PC-3 (cell line): ENCODE data around the gene SMG7. TPM values are rescaled to one million over a fixed set of nuclear protein-coding genes. Genes with fewer than 3 reads are reported as not detected.

Source experiments
- ATAC-seq: fragments of 200-7000 bp; cut with Tn5 transposase; 2 replicates; pipeline ENCODE4 v1.9.1; 2020; ENCODE audit warnings: mild to moderate bottlenecking, moderate library complexity
- BruUV-seq: library from RNA; stranded (reverse); fragments of 400-500 nt; replicated peaks from 2 replicates; lab custom pipeline; 2021; lab: Mats Ljungman, UMichigan
- CTCF ChIA-PET: fragments of 300-600 bp; sonication (Branson Sonifier 250); formaldehyde crosslinking; loops from one replicate; lab custom pipeline; 2022; ENCODE audit warnings: antibody characterized with exemption; lab: Charles Lee
- POLR2A ChIA-PET: fragments of 300-600 bp; sonication (Branson Sonifier 250); formaldehyde crosslinking; loops from one replicate; lab custom pipeline; 2022; ENCODE audit warnings: antibody characterized with exemption; ENCODE audit not compliant: unreplicated experiment; lab: Charles Lee
- DNase-seq: peaks from one replicate; pipeline ENCODE4 v3.0.0-alpha.2; 2015
- H2AFZ ChIP-seq: fragments of 300-600 bp; sonication (generic); 2 replicates; pipeline ENCODE4 v1.6.0; 2016; ENCODE audit warnings: antibody characterized with exemption, low read length
- H3F3A ChIP-seq: fragments of 300-600 bp; sonication (generic); one replicate; pipeline ENCODE4 v1.6.0; 2017; ENCODE audit warnings: antibody characterized with exemption, low read length, control low read depth, mild to moderate bottlenecking; ENCODE audit not compliant: unreplicated experiment
- H3K27ac ChIP-seq: fragments of 300-600 bp; sonication (generic); 2 replicates; pipeline ENCODE4 v1.5.1; 2016; ENCODE audit warnings: mild to moderate bottlenecking, low read length
- H3K27me3 ChIP-seq: fragments of 300-600 bp; sonication (generic); 2 replicates; pipeline ENCODE4 v1.6.1; 2016; ENCODE audit warnings: low read length, mixed read lengths
- H3K36me3 ChIP-seq: fragments of 300-600 bp; sonication (generic); 2 replicates; pipeline ENCODE4 v1.6.1; 2016; ENCODE audit warnings: low read depth, mixed run types, low read length, mixed read lengths
- H3K4me1 ChIP-seq: fragments of 300-600 bp; sonication (generic); 2 replicates; pipeline ENCODE4 v1.5.1; 2016; ENCODE audit warnings: low read length; ENCODE audit not compliant: insufficient read depth
- H3K4me2 ChIP-seq: fragments of 300-600 bp; sonication (generic); 2 replicates; pipeline ENCODE4 v1.6.0; 2016; ENCODE audit warnings: low read length
- H3K4me3 ChIP-seq: fragments of 300-600 bp; sonication (generic); 2 replicates; pipeline ENCODE4 v1.5.1; 2016; ENCODE audit warnings: mild to moderate bottlenecking, low read length, mixed read lengths
- H3K79me2 ChIP-seq: fragments of 300-600 bp; sonication (generic); 2 replicates; pipeline ENCODE4 v1.6.1; 2017; ENCODE audit warnings: low read length, mixed read lengths
- H3K9ac ChIP-seq: fragments of 300-600 bp; sonication (generic); 2 replicates; pipeline ENCODE4 v1.6.0; 2016; ENCODE audit warnings: mild to moderate bottlenecking, low read length
- H3K9me2 ChIP-seq: fragments of 300-600 bp; sonication (generic); replicated peaks from 2 replicates; pipeline ENCODE4 v1.6.1; 2016; ENCODE audit warnings: mixed run types, low read length, mixed read lengths
- H3K9me3 ChIP-seq: fragments of 300-600 bp; sonication (generic); 2 replicates; pipeline ENCODE4 v1.6.1; 2016; ENCODE audit warnings: low read length, mixed read lengths
- H4K20me1 ChIP-seq: fragments of 300-600 bp; sonication (generic); 2 replicates; pipeline ENCODE4 v1.6.1; 2016; ENCODE audit warnings: low read length, mixed read lengths
- CTCF ChIP-seq: fragments of 300-600 bp; sonication (generic); conservative IDR thresholded peaks from 2 replicates; pipeline ENCODE4 v1.5.1; 2017; ENCODE audit warnings: antibody characterized with exemption, low read depth, mild to moderate bottlenecking, low read length
- EZH2 ChIP-seq: fragments of 300-600 bp; sonication (generic); IDR thresholded peaks from one replicate; pipeline ENCODE4 v1.6.1; 2017; ENCODE audit warnings: antibody characterized with exemption, mild to moderate bottlenecking, low read length; ENCODE audit not compliant: unreplicated experiment
- EZH2phosphoT487 ChIP-seq: fragments of 300-600 bp; sonication (generic); IDR thresholded peaks from 2 replicates; pipeline ENCODE4 v1.6.1; 2018; ENCODE audit warnings: mild to moderate bottlenecking, antibody characterized with exemption, low read length, borderline replicate concordance
- intact Hi-C: fragments of 100-400 bp; cut with micrococcal nuclease; formaldehyde crosslinking; loops from 2 replicates; pipeline ENCODE4 v1.9.0; 2023
- total RNA-seq: library from RNA; depleted of rRNA; stranded (reverse); fragments of >200 nt; gene quantifications from 2 replicates; pipeline ENCODE4 v1.2.3, GENCODE V29; 2014

The SMG7 gene
- total RNA-seq, 1 experiment from 2014 or later, result 25.5 TPM

- no peak overlapping the region for H3K4me3 ChIP-seq
- 0 out of 2 replicates have a peak overlapping the region, but pooled peaks have one; percentile 26 for H2AFZ ChIP-seq
- H3K4me2 ChIP-seq, result no peak overlapping the region
- H3F3A ChIP-seq, result peaks cover 3% of the 10 kb centered on the region
- no peaks in the 10 kb centered on the region for H3K9me3 ChIP-seq
- ChIA-PET CTCF (no interaction called here), POLR2A (no interaction called here)
- H3K79me2 ChIP-seq, result no peaks in the 10 kb centered on the region
- BruUV-seq, result no TSS peak
- H3K4me1 ChIP-seq, result peaks cover 28% of the 10 kb centered on the region
- intact Hi-C loops, result no loop called here
- no peak overlapping the region for H3K9ac ChIP-seq
- H3K27ac ChIP-seq, result no peak overlapping the region
- TF ChIP-seq EZH2 (no peak), CTCF (no peak), EZH2phosphoT487 (no peak)
- DNase-seq (peak; percentile 46), ATAC-seq (no peak)
- no peaks in the 10 kb centered on the region for H3K9me2 ChIP-seq
- H4K20me1 ChIP-seq, result no peaks in the 10 kb centered on the region
- no peaks in the 10 kb centered on the region for H3K36me3 ChIP-seq
- no peaks in the 10 kb centered on the region for H3K27me3 ChIP-seq
Observed at GRCh38 chr1:183450093-183450492, 22.2 kb upstream of the SMG7 start.

- H3K27ac ChIP-seq, result peak overlapping the region; percentile 96
- ChIA-PET POLR2A (interaction anchor here (0.6 kb wide), 1 partner anchor 14 kb away, joined by 3 read pairs; no protein-coding TSS in a partner anchor), CTCF (no interaction called here)
- H3K9ac ChIP-seq, result peak overlapping the region; percentile 81
- no peaks in the 10 kb centered on the region for H4K20me1 ChIP-seq
- H3K9me3 ChIP-seq, result no peaks in the 10 kb centered on the region
- no TSS peak for BruUV-seq
- peak overlapping the region; percentile 75 for H2AFZ ChIP-seq
- no peaks in the 10 kb centered on the region for H3K79me2 ChIP-seq
- H3K4me1 ChIP-seq, result peaks cover 19% of the 10 kb centered on the region
- H3F3A ChIP-seq, result peaks cover 3% of the 10 kb centered on the region
- no peaks in the 10 kb centered on the region for H3K36me3 ChIP-seq
- no peaks in the 10 kb centered on the region for H3K27me3 ChIP-seq
- peak; percentile 96 for DNase-seq
- peak; percentile 95 for ATAC-seq
- H3K4me2 ChIP-seq, result peak overlapping the region; percentile 79
- no peak overlapping the region; the same call in 1 of the 2 replicates for H3K4me3 ChIP-seq
- H3K9me2 ChIP-seq, result no peaks in the 10 kb centered on the region
- TF ChIP-seq EZH2 (no peak), CTCF (no peak), EZH2phosphoT487 (no peak)
- intact Hi-C loops, result no loop called here
Observed at GRCh38 chr1:183454377-183454776, 17.9 kb upstream of the SMG7 start.

GRCh38 chr1:183456826-183457225 lies 15.5 kb upstream of the SMG7 start:
- no peak overlapping the region for H3K4me3 ChIP-seq
- no peaks in the 10 kb centered on the region for H4K20me1 ChIP-seq
- no peaks in the 10 kb centered on the region for H3K36me3 ChIP-seq
- DNase-seq (no peak), ATAC-seq (no peak)
- ChIA-PET CTCF (no interaction called here), POLR2A (no interaction called here)
- no peak overlapping the region for H3K27ac ChIP-seq
- intact Hi-C loops, result no loop called here
- H3K9ac ChIP-seq, result no peak overlapping the region
- no peak overlapping the region for H3K4me2 ChIP-seq
- peaks cover 34% of the 10 kb centered on the region for H3K4me1 ChIP-seq
- no peaks in the 10 kb centered on the region for H3K27me3 ChIP-seq
- peaks cover 3% of the 10 kb centered on the region for H3F3A ChIP-seq
- no peak for TF ChIP-seq EZH2phosphoT487
- TF ChIP-seq EZH2, result no peak
- no peak for TF ChIP-seq CTCF
- no peaks in the 10 kb centered on the region for H3K9me3 ChIP-seq
- BruUV-seq, result no TSS peak
- H2AFZ ChIP-seq, result no peak overlapping the region
- H3K9me2 ChIP-seq, result no peaks in the 10 kb centered on the region
- no peaks in the 10 kb centered on the region for H3K79me2 ChIP-seq
